ENCODE data around the gene ST13.
"Not testable (repeated sequence)": the region's sequence is repeated elsewhere in the genome, so short reads cannot be mapped to it uniquely, and the experiment has no call there.

ST13 gene

DNA sequence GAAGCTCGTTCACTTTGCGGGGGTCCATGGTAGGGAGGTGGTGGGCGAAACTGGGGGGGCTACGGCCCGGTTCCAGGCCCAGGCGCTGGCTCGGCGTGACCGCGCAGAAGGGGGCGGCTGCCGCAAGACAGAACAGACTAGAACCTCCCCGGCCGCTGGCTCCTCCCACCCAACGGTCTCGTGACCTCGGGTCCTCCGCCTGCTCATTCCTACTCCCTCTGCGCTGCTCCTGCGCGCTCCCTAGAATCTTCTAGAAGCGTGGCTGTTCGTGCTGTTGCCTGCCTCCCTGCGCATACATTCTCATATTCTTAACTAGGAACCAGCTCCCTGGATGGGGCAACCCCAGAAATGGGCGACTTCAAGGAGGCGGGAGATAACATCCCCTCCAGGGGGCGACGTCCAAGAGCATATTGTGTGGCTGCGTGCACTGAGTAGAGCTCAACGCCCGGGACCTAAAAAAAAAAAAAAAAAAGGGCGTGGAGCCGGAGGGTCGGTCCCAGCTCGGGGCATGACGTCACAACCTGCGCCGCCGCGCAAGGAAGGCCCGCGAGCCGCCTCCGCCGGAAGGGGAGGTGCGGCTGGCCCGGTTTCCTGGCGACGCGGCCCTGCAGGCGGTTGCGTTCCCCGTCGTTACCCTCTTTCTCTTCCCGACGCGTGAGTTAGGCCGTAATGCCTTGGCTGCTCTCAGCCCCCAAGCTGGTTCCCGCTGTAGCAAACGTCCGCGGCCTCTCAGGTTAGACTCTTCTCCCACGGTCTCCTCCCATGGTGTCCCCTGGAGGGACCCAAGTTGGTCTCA lies at the start of gene ST13, which contains the start of gene XPNPEP3:
TSS of gene ST13 (minus strand) at position 127 of the 796 bp plus-strand sequence. CDS start at position 28, 99 bp downstream.
TSS of gene XPNPEP3 (plus strand) at position 636 of the 796 bp plus-strand sequence. CDS start at position 670, 34 bp downstream.
- DNase-seq (ENCODE audit: low spot score): peak; percentile 97

DNA sequence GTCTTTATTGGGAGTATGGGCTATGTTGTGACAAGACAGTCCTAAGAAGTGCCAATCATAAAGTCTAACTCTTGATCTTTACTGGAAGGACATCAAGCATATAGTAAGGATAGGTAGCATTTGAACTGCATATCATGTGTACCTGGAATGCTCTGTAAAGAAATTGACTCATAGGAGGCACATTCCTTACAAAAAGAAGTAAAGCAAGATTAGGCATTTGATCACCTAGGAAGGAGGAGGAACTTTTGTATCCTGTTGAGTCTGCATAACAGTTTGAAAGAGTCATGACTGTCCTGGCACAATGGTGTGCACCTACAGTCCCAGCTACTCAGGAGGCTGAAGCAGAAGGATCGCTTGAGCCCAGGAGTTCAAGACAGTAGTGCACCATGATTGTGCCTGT lies 47.7 kb upstream of the ST13 start:
- no peak for DNase-seq (ENCODE audit: low spot score)

DNA sequence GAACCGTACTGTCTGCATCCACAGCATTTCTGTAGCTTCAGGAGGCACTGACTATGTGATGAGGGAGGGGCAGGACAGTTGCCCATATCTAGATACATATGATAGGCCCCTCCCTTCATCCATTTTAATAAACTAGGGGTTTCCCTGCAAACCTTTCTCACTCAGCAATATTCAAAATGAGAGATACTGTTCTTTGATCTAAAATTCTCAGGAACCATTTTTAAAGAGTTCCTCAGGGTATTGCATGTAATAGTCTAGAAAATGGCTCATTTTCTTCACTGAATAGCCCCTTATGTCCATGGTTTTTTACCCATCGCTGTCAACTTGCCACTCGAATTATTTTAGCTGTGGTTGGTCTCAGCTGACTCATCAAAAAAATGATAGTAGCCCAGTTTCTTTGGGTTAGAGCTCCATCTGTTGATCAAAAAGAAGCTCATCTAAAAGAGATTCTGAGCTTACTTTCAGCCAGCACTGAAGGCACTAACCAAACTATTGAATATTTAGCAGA lies 42.5 kb upstream of the ST13 start:
- DNase-seq (ENCODE audit: low spot score): peak; percentile 68

DNA sequence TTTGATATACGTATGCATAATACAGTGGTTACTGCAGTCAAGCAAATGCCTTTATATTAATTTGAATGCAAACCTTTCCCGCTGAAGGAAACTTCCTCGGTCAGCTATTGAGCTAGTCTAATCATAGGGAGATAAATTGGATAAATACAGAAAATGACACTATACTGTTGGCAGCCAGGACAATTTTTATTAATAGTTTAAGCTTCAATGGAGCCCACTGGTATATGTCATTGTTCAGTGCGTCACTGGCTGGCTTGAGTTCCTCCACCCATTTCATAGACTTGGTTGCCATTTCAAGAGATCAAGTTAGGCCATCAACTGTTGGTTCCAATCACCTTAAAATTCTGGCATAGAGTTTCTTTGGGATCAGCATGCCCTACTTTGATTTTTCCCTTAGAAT lies 38.0 kb upstream of the ST13 start:
- DNase-seq (ENCODE audit: low spot score): no peak

GRCh38 chr22:40890881-40891280 lies 34.4 kb upstream of the ST13 start:
- DNase-seq (ENCODE audit: low spot score): no peak

DNA sequence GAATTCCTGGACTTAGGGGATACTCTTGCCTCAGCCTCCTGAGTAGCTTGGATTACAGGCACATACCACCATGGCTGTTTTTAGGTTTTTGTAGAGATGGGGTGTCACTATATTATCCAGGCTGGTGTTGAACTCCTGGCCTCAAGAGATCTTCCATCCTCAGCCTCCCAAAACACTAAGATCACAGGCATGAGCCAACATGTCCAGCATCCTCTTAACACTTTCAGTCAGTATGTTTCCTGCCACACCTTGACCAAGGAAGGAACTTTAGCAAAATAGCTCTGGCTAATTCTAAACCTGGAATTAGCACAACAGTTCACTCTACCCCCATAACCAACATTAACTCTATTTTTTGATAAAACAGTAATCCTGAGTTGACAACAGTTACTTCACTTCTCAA lies 32.7 kb upstream of the ST13 start:
- no peak for DNase-seq (ENCODE audit: low spot score)

GRCh38 chr22:40878922-40879321 lies 22.5 kb upstream of the ST13 start:
- DNase-seq (ENCODE audit: low spot score): no peak

- DNase-seq (ENCODE audit: low spot score): no peak
Measured at GRCh38 chr22:40877488-40877887, 21.0 kb upstream of the ST13 start.

- DNase-seq (ENCODE audit: low spot score): no peak
Measured at GRCh38 chr22:40876907-40877306, 20.5 kb upstream of the ST13 start.

GRCh38 chr22:40875111-40875510 lies 18.7 kb upstream of the ST13 start:
- DNase-seq (ENCODE audit: low spot score): no peak

- no peak for DNase-seq (ENCODE audit: low spot score)
Measured at GRCh38 chr22:40874016-40874415, 17.6 kb upstream of the ST13 start.

DNA sequence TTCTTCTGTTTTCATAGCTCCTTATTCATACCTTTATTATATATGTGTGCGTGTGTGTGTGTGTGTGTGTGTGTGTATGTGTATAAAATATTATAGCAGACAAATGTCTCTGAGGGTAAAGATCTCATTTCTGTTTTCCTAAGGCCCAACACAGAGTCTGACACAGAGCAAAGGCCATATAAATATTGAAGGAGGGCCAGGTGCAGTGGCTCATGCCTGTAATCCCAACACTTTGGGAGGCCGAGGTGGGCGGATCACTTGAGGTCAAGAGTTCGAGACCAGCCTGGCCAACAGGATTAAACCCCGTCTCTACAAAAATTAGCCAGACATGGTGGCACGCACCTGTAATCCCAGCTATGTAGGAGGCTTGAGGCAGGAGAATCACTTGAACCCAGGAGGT lies 11.9 kb upstream of the ST13 start:
- not testable (repeated sequence) for DNase-seq (ENCODE audit: low spot score)

DNA sequence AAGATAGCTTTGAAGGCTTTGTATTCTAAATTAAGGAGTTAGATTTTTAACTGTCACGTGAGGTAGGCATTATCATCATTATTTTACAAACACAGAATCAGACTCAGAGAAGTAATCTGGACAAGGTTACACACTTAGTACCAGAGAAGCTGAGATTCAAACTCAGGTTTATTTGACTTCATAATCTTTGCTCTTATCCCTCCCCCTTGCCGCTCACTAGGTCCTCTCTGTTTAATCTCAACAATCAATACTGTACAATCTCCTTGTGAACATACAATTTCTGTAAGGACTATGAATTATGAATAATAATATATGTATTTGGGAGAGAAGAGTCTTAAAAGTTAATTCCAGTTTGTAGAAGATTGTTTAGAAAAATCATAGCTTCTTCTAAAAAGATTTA lies 10.7 kb upstream of the ST13 start:
- no peak for DNase-seq (ENCODE audit: low spot score)

DNA sequence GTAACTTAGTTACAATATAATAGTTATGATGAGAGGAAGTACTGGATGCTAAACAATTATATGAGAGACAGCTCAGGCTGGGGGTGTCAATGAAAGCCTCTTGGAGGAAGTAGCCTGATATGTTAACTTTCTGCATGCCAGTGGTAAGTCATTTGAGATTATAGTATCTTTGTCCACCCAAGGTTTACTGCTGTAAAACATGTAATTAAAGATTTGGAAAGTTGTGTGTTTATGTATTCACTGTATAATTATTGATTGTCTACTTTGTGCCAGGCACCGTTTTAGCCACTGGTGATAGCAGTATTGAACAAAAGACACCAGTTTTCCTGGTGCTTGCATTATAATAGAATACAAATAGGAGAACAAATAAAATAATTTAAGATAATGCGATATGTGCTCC lies 6.1 kb upstream of the ST13 start:
- DNase-seq (ENCODE audit: low spot score): no peak

- no peak for DNase-seq (ENCODE audit: low spot score)
Measured at GRCh38 chr22:40862013-40862412, 5.6 kb upstream of the ST13 start, which contains the start of gene DNAJB7. TSS of gene DNAJB7 (minus strand) at chr22:40862113. CDS start at chr22:40861994, 119 bp downstream.

GRCh38 chr22:40857309-40857855 lies 943 bp upstream of the ST13 start:
- no peak for DNase-seq (ENCODE audit: low spot score)

GRCh38 chr22:40855979-40856512 lies 393 bp downstream of the ST13 start:
- peak; percentile 17 for DNase-seq (ENCODE audit: low spot score)

DNA sequence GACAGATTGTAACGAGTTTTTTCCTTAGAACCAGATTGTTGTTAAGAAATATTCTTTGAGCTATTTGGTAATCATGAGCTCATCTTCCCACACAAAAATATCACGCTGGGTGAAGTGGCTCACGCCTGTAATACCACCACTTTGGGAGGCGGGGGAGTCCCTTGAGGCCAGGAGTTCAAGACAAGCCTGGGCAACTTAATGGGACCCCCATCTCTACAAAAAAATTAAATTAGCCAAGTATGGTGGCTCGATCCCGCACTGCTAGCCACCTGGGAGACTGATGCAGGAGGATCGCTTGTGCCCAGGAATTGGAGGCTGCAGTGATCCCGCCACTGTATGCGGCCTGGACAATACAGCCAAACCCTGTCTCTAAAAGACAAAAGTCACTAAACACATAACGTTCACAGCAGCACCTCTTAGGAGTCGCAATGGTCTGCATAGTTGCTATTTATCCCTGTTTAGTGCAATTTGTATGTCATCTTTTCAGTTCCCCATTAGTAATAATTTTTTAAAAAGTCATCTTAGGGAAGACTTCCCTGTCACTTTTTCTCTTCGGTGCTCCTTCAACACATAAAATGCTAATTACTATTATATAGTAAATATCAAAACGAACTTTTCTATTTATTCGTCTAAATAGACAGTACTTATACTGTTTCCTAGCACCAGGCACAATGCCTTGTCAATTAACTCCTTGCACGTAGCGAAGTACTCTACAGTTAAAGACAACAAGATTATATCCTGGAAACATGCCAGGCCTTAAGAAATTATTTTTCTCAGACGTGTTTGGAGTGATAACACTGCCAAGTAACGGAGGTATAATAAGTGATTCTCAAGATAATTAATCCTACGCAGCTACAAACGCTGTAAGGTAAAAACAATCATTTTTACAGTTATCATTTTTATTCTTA lies 1.1 kb downstream of the ST13 start:
- DNase-seq (ENCODE audit: low spot score): peak; percentile 3

- DNase-seq (ENCODE audit: low spot score): no peak
Measured at GRCh38 chr22:40853961-40854360, 2.5 kb downstream of the ST13 start.

GRCh38 chr22:40853333-40853732 lies 3.1 kb downstream of the ST13 start:
- no peak for DNase-seq (ENCODE audit: low spot score)

- not testable (repeated sequence) for DNase-seq (ENCODE audit: low spot score)
Measured at GRCh38 chr22:40845816-40846215, 10.6 kb downstream of the ST13 start.

GRCh38 chr22:40844951-40845350 lies 11.5 kb downstream of the ST13 start:
- no peak for DNase-seq (ENCODE audit: low spot score)
